Measurements from ENCODE around the gene SYT3.
"Not testable (repeated sequence)": the region's sequence is repeated elsewhere in the genome, so short reads cannot be mapped to it uniquely, and the experiment has no call there.

Gene SYT3

GRCh38 chr19:50602496-50602895 lies 37.2 kb downstream of the SYT3 start:
- no peak for DNase-seq

GRCh38 chr19:50602089-50602422 lies 37.6 kb downstream of the SYT3 start:
- DNase-seq, result no peak

- DNase-seq, result no peak
Observed at GRCh38 chr19:50601407-50602088, 38.1 kb downstream of the SYT3 start.

GRCh38 chr19:50599427-50599826 lies 40.3 kb downstream of the SYT3 start:
- DNase-seq, result no peak

GRCh38 chr19:50590191-50590590 lies 49.5 kb downstream of the SYT3 start:
- DNase-seq, result no peak

- DNase-seq, result not testable (repeated sequence)
Observed at GRCh38 chr19:50581795-50582660, 57.7 kb downstream of the SYT3 start.

- DNase-seq, result no peak
Observed at GRCh38 chr19:50580970-50581634, 58.6 kb downstream of the SYT3 start.

GRCh38 chr19:50580240-50580639 lies 59.4 kb downstream of the SYT3 start:
- no peak for DNase-seq

- DNase-seq, result not testable (repeated sequence)
Observed at GRCh38 chr19:50576769-50577168, 62.9 kb downstream of the SYT3 start.

- DNase-seq, result no peak
Observed at GRCh38 chr19:50573741-50574461, 65.8 kb downstream of the SYT3 start.
